Right hindlimb (tissue), 1 donor: ENCODE measurements around the gene MAPK4.

Experiments
- DNase-seq: peaks from one replicate; pipeline ENCODE4 v3.0.0-alpha.2; 2018

Gene MAPK4

GRCh38 chr18:50626317-50626716 lies 66.4 kb downstream of the MAPK4 start:
- DNase-seq = no peak

- DNase-seq = no peak
These were observed 68.0 kb downstream of the MAPK4 start for GRCh38 chr18:50627594-50628532.

GRCh38 chr18:50628533-50628905 lies 68.6 kb downstream of the MAPK4 start:
- no peak for DNase-seq

GRCh38 chr18:50629148-50629631 lies 69.3 kb downstream of the MAPK4 start:
- no peak for DNase-seq

GRCh38 chr18:50630895-50631294 lies 71.0 kb downstream of the MAPK4 start:
- DNase-seq = no peak

GRCh38 chr18:50632895-50633515 lies 73.1 kb downstream of the MAPK4 start:
- no peak for DNase-seq

- no peak for DNase-seq
These were observed 74.1 kb downstream of the MAPK4 start for GRCh38 chr18:50633992-50634391.

GRCh38 chr18:50636366-50637057 lies 76.6 kb downstream of the MAPK4 start:
- DNase-seq = no peak

GRCh38 chr18:50638016-50638883 lies 78.4 kb downstream of the MAPK4 start:
- no peak for DNase-seq

GRCh38 chr18:50638884-50639420 lies 79.1 kb downstream of the MAPK4 start:
- DNase-seq = no peak

- DNase-seq = no peak
These were observed 79.8 kb downstream of the MAPK4 start for GRCh38 chr18:50639711-50640110.

- no peak for DNase-seq
These were observed 82.6 kb downstream of the MAPK4 start for GRCh38 chr18:50642439-50642838.

- no peak for DNase-seq
These were observed 84.3 kb downstream of the MAPK4 start for GRCh38 chr18:50644146-50644545.

GRCh38 chr18:50644807-50645206 lies 84.9 kb downstream of the MAPK4 start:
- no peak for DNase-seq

- DNase-seq = no peak
These were observed 87.3 kb downstream of the MAPK4 start for GRCh38 chr18:50647237-50647636.

- DNase-seq = no peak
These were observed 87.9 kb downstream of the MAPK4 start for GRCh38 chr18:50647792-50648191.

GRCh38 chr18:50649821-50650220 lies 89.9 kb downstream of the MAPK4 start:
- DNase-seq = peak; percentile 70

- DNase-seq = no peak
These were observed 91.4 kb downstream of the MAPK4 start for GRCh38 chr18:50651334-50651733.

GRCh38 chr18:50653402-50654093 lies 93.7 kb downstream of the MAPK4 start:
- DNase-seq = no peak

- DNase-seq = no peak
These were observed 94.3 kb downstream of the MAPK4 start for GRCh38 chr18:50654211-50654610.
